ENCODE results near the gene TMEM91. TPM values are rescaled to one million over a fixed set of nuclear protein-coding genes. Genes with fewer than 3 reads are reported as not detected.
A peak's percentile ranks its signal among the peaks of the same experiment; 100 is the strongest.

TMEM91 gene
- total RNA-seq, 4 donors from 2014 or later: 9.7 to 17.2 (median 14.1) TPM

- Histone ChIP-seq H3K27ac (replicated peaks in 1 of 4) (peak overlapping the region; percentile 47 to 84 (median 59)), H3K4me1 (peaks cover 47 to 58% (median 51%) of the 10 kb centered on the region in 4 donors), H3K27me3 (no peaks in the 10 kb centered on the region), H3K36me3 (peaks cover 9 to 51% (median 36%) of the 10 kb centered on the region in 4 donors), H3K9me3 (no peaks in the 10 kb centered on the region), H3K4me3 (no peak overlapping the region)
- peak in 1 of 2 donors; percentile 16 for TF ChIP-seq POLR2AphosphoS5 (IDR thresholded peaks at IDR 0.05)
- no peak for TF ChIP-seq EP300 (IDR thresholded peaks at IDR 0.05)
- TF ChIP-seq CTCF (IDR thresholded peaks at IDR 0.05): no peak
- no peak for TF ChIP-seq POLR2A (IDR thresholded peaks at IDR 0.05; ENCODE audit: low read depth)
- WGBS: 43% methylated on average over 1 of the region's 1 CpG
- intact Hi-C loops (cut with DNase I): no loop called here
- no peak for DNase-seq (ENCODE audit: extremely low spot score)
These were observed 47.5 kb upstream of the TMEM91 start for GRCh38 chr19:41328842-41329225.

- no peak for DNase-seq (ENCODE audit: extremely low spot score)
- Histone ChIP-seq H3K4me1 (peaks cover 36 to 41% (median 37%) of the 10 kb centered on the region in 4 donors), H3K9me3 (no peaks in the 10 kb centered on the region), H3K27ac (replicated peaks in 1 of 4) (no peak overlapping the region), H3K27me3 (no peaks in the 10 kb centered on the region), H3K4me3 (no peak overlapping the region), H3K36me3 (peaks cover 9 to 60% (median 41%) of the 10 kb centered on the region in 4 donors)
- intact Hi-C loops (cut with DNase I): no loop called here
- 81% methylated on average over 4 of the region's 4 CpGs for WGBS
- no peak for TF ChIP-seq POLR2AphosphoS5 (IDR thresholded peaks at IDR 0.05)
- no peak for TF ChIP-seq POLR2A (IDR thresholded peaks at IDR 0.05; ENCODE audit: low read depth)
- no peak for TF ChIP-seq EP300 (IDR thresholded peaks at IDR 0.05)
- TF ChIP-seq CTCF (IDR thresholded peaks at IDR 0.05): no peak
These were observed 45.9 kb upstream of the TMEM91 start for GRCh38 chr19:41330481-41330880.

GRCh38 chr19:41330946-41331678 is 45.2 kb upstream of the TMEM91 start:
- WGBS: 80% methylated on average over 32 of the region's 47 CpGs
- no peak overlapping the region for H3K27ac ChIP-seq (replicated peaks in 1 of 4)
- H3K36me3 ChIP-seq: peaks cover 9 to 67% (median 42%) of the 10 kb centered on the region in 4 donors

GRCh38 chr19:41332000-41332399 is 44.3 kb upstream of the TMEM91 start:
- peaks cover 9 to 72% (median 43%) of the 10 kb centered on the region in 4 donors for H3K36me3 ChIP-seq
- no peak for DNase-seq (ENCODE audit: extremely low spot score)
- WGBS: 91% methylated on average over 15 of the region's 16 CpGs

More at GRCh38 chr19:41330946-41331678, 45.2 kb upstream of the TMEM91 start:
- intact Hi-C loops (cut with DNase I): no loop called here
- Histone ChIP-seq H3K4me1 (peaks cover 30 to 35% (median 31%) of the 10 kb centered on the region in 4 donors), H3K9me3 (no peaks in the 10 kb centered on the region), H3K27me3 (no peaks in the 10 kb centered on the region), H3K4me3 (no peak overlapping the region)
- DNase-seq (ENCODE audit: extremely low spot score): no peak
- TF ChIP-seq CTCF (IDR thresholded peaks at IDR 0.05) (no peak), POLR2AphosphoS5 (IDR thresholded peaks at IDR 0.05) (no peak), EP300 (IDR thresholded peaks at IDR 0.05) (no peak), POLR2A (IDR thresholded peaks at IDR 0.05; ENCODE audit: low read depth) (no peak)

More at GRCh38 chr19:41332000-41332399, 44.3 kb upstream of the TMEM91 start:
- intact Hi-C loops (cut with DNase I): no loop called here
- peaks cover 21 to 26% (median 23%) of the 10 kb centered on the region in 4 donors for H3K4me1 ChIP-seq
- H3K9me3 ChIP-seq: no peaks in the 10 kb centered on the region
- H3K27ac ChIP-seq (replicated peaks in 1 of 4): no peak overlapping the region
- no peaks in the 10 kb centered on the region for H3K27me3 ChIP-seq
- no peak overlapping the region for H3K4me3 ChIP-seq
- TF ChIP-seq CTCF (IDR thresholded peaks at IDR 0.05) (no peak), POLR2A (IDR thresholded peaks at IDR 0.05; ENCODE audit: low read depth) (no peak)

Measured in esophagus muscularis mucosa (tissue), 4 donors.